CD4-positive, alpha-beta T cell (primary cell): ENCODE results near the gene FOLH1. TPM values are rescaled to one million over a fixed set of nuclear protein-coding genes. Genes with fewer than 3 reads are reported as not detected.
"Not testable (repeated sequence)": the region's sequence is repeated elsewhere in the genome, so short reads cannot be mapped to it uniquely, and the experiment has no call there.

ENCODE experiments used
- ATAC-seq: fragments of 200-7000 bp; cut with Tn5 transposase; one replicate; pipeline ENCODE4 v1.10.0; 2022; ENCODE audit warnings: mild to moderate bottlenecking; ENCODE audit not compliant: poor library complexity
- CTCF ChIA-PET: fragments of 350-600 bp; sonication (Branson Sonifier 250); formaldehyde crosslinking; loops from one replicate; lab custom pipeline; 2021; ENCODE audit warnings: antibody characterized with exemption, inconsistent platforms; lab: Charles Lee
- POLR2A ChIA-PET: fragments of 350-600 bp; sonication (Branson Sonifier 250); formaldehyde crosslinking; loops from one replicate; lab custom pipeline; 2021; ENCODE audit warnings: antibody characterized with exemption, inconsistent platforms; lab: Charles Lee
- DNase-seq, 14 experiments: peaks; one replicate each; pipeline ENCODE4 v3.0.0-alpha.2; 2013 to 2020; ENCODE audit warnings: mixed read lengths in 2 of 14
- H3K27ac ChIP-seq, 2 donors: one replicate each; pipeline versions ENCODE4 v1.5.1 to v1.7.0; 2013; ENCODE audit warnings: low read length in 2 of 2, low read depth in 1 of 2, mild to moderate bottlenecking in 1 of 2
- H3K27me3 ChIP-seq, 2 experiments: 1 replicate in 1 of 2; 2 replicates in 1 of 2; pipeline versions ENCODE4 v1.6.1 to v1.7.0; 2013; ENCODE audit warnings: low read length in 2 of 2, control low read depth in 1 of 2, mild to moderate bottlenecking in 1 of 2, moderate library complexity in 1 of 2; ENCODE audit not compliant: insufficient read depth in 2 of 2, control insufficient read depth in 1 of 2
- H3K36me3 ChIP-seq: one replicate; pipeline ENCODE4 v1.6.1; 2013; ENCODE audit warnings: low read length, control low read depth; ENCODE audit not compliant: insufficient read depth
- H3K4me1 ChIP-seq: one replicate; pipeline ENCODE4 v1.6.1; 2013; ENCODE audit warnings: low read length, control low read depth; ENCODE audit not compliant: insufficient read depth
- H3K4me3 ChIP-seq: one replicate; pipeline ENCODE4 v1.5.1; 2013; ENCODE audit warnings: mild to moderate bottlenecking, low read length, moderate library complexity
- H3K9me3 ChIP-seq, 2 experiments: 1 replicate in 1 of 2; 2 replicates in 1 of 2; pipeline versions ENCODE4 v1.6.1 to v1.7.0; 2013; ENCODE audit warnings: low read length in 2 of 2, mild to moderate bottlenecking in 2 of 2, control low read depth in 1 of 2, moderate library complexity in 1 of 2; ENCODE audit not compliant: control insufficient read depth in 1 of 2, insufficient read depth in 1 of 2
- H3K27ac Mint-ChIP-seq: one replicate; pipeline ENCODE4 v1.8.0; 2020; ENCODE audit warnings: mixed read lengths
- H3K27me3 Mint-ChIP-seq: one replicate; pipeline ENCODE4 v1.8.0; 2021; ENCODE audit warnings: mixed read lengths
- H3K36me3 Mint-ChIP-seq: one replicate; pipeline ENCODE4 v1.8.0; 2021; ENCODE audit warnings: low read depth, mixed read lengths
- H3K4me1 Mint-ChIP-seq: one replicate; pipeline ENCODE4 v1.8.0; 2021; ENCODE audit warnings: low read depth, mixed read lengths
- H3K4me3 Mint-ChIP-seq: one replicate; pipeline ENCODE4 v1.8.0; 2020; ENCODE audit warnings: mild to moderate bottlenecking, mixed read lengths
- H3K9me3 Mint-ChIP-seq: one replicate; pipeline ENCODE4 v1.8.0; 2020; ENCODE audit warnings: mixed read lengths
- intact Hi-C, 2 experiments: fragments of 100-400 bp; cut with DNase I in 1 of 2; cut with micrococcal nuclease in 1 of 2; formaldehyde crosslinking; loops; one replicate each; pipeline versions ENCODE4 v1.15.1 to v1.9.0; 2023 to 2025; cut with DNase I, micrococcal nuclease
- total RNA-seq, 174 experiments: library from RNA in 2 of 174; stranded (reverse) in 2 of 174; gene quantifications; one replicate each; pipeline ENCODE4 v1.2.3 and lab custom pipeline; 2021 to 2026
- TF ChIP-seq, protein P1 (sequence below): fragments of 200-600 bp; IDR thresholded peaks from one replicate; pipeline ENCODE4 v1.8.0; 2022; ENCODE audit warnings: antibody characterized with exemption, mild to moderate bottlenecking

The FOLH1 gene
- total RNA-seq, 2 experiments from 2014 or later = not detected

GRCh38 chr11:49151211-49151610 lies 57.2 kb downstream of the FOLH1 start:
- H3K36me3 Mint-ChIP-seq = no peaks in the 10 kb centered on the region
- no peaks in the 10 kb centered on the region for H3K27me3 ChIP-seq
- no peak overlapping the region for H3K27ac Mint-ChIP-seq

DNA sequence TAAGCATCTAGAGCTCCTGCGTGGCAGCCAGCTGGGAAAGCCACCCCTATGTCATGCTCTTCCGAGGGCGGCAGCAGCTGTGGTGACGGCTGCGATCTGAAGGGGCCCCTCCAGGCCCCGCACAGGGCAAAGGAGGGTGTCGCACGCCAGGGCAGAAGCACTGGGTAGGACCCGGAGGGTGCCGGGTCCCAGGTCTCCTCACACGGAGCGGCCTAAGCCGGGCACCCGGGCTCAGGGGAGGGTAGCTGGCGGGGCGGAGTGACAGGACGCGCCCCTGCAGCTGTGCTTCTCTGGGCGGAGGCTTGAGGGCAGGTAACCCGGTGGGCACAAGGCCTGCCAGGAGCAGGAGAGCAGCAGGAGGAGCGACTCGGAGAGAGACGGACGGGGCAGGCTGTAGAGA lies 106.0 kb downstream of the FOLH1 start:
- H3K36me3 ChIP-seq, POLR2A ChIA-PET, H3K36me3 Mint-ChIP-seq, H3K4me3 Mint-ChIP-seq, H3K4me3 ChIP-seq, DNase-seq, H3K27me3 Mint-ChIP-seq, H3K27ac Mint-ChIP-seq, H3K4me1 Mint-ChIP-seq, CTCF ChIA-PET, H3K27me3 ChIP-seq, H3K4me1 ChIP-seq, H3K27ac ChIP-seq, ATAC-seq, H3K9me3 ChIP-seq, H3K9me3 Mint-ChIP-seq, intact Hi-C loops: not testable (repeated sequence)

More at GRCh38 chr11:49151211-49151610, 57.2 kb downstream of the FOLH1 start:
- no peak overlapping the region for H3K4me3 Mint-ChIP-seq
- Histone ChIP-seq H3K27ac (no peak overlapping the region), H3K4me3 (no peak overlapping the region), H3K36me3 (no peaks in the 10 kb centered on the region), H3K9me3 (no peaks in the 10 kb centered on the region), H3K4me1 (no peaks in the 10 kb centered on the region)
- H3K4me1 Mint-ChIP-seq = no peaks in the 10 kb centered on the region
- ATAC-seq (no peak), DNase-seq (no peak)
- peaks cover 3% of the 10 kb centered on the region for H3K9me3 Mint-ChIP-seq
- TF ChIP-seq, protein P1, sequence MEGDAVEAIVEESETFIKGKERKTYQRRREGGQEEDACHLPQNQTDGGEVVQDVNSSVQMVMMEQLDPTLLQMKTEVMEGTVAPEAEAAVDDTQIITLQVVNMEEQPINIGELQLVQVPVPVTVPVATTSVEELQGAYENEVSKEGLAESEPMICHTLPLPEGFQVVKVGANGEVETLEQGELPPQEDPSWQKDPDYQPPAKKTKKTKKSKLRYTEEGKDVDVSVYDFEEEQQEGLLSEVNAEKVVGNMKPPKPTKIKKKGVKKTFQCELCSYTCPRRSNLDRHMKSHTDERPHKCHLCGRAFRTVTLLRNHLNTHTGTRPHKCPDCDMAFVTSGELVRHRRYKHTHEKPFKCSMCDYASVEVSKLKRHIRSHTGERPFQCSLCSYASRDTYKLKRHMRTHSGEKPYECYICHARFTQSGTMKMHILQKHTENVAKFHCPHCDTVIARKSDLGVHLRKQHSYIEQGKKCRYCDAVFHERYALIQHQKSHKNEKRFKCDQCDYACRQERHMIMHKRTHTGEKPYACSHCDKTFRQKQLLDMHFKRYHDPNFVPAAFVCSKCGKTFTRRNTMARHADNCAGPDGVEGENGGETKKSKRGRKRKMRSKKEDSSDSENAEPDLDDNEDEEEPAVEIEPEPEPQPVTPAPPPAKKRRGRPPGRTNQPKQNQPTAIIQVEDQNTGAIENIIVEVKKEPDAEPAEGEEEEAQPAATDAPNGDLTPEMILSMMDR = no peak
- ChIA-PET POLR2A (no interaction called here), CTCF (no interaction called here)
- no peaks in the 10 kb centered on the region for H3K27me3 Mint-ChIP-seq
- intact Hi-C loops = no loop called here

Other genes with a start within 250 kb of the FOLH1 start
- gene TRIM51G, start 224.7 kb downstream of the FOLH1 start, total RNA-seq = not detected
- not detected for gene TRIM49B, start 179.8 kb downstream of the FOLH1 start, total RNA-seq
- not detected for gene TRIM64C, start 149.5 kb downstream of the FOLH1 start, total RNA-seq